Amniotic stem cell (primary cell): Measurements from ENCODE around the gene WWP2.
"Not testable (repeated sequence)": the region's sequence is repeated elsewhere in the genome, so short reads cannot be mapped to it uniquely, and the experiment has no call there.

ENCODE experiments used
- DNase-seq: peaks from one replicate; lab custom pipeline; 2025; lab: John Stamatoyannopoulos, UW

The WWP2 gene

DNA sequence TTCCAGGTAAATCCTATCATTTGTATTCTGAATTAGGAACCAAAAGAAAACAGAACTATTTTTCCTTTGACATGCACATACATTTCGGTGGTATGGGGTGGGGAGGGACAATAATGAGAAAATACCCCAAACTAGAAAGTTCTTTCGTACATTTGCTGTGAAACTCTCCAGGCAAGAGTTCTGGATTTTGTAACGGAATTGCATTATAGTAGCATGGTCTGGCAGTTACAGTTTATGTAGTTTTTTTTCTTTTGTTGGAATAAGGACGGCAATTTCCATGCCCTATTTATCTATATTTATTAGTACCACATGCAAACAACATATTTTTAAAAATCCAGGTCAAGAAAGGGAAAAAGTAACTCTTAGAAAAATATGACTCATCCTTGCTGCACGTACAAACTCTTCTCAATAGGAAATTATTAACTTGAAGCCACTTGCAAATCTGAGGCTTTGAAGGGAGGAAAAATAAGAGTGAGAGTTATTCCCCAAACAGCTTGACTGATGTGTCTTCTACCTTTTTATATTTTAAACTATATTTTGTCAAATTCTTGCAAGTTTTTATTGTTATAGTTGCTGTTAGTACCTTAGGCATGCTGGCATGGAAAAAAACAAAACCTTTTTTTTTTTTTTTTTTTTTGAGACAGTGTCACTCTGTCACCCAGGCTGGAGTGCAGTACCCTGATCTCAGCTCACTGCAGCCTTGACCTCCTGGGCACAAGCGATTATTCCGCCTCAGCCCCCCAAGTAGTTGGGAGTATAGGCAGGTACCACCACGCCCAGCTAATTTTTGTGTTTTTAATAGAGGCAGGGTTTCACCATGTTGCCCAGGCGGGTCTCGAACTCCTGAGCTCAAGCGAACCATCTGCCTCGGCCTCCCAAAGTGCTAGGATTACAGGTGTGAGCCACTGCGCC is 69.3 kb downstream of the WWP2 start:
- no peak for DNase-seq

DNA sequence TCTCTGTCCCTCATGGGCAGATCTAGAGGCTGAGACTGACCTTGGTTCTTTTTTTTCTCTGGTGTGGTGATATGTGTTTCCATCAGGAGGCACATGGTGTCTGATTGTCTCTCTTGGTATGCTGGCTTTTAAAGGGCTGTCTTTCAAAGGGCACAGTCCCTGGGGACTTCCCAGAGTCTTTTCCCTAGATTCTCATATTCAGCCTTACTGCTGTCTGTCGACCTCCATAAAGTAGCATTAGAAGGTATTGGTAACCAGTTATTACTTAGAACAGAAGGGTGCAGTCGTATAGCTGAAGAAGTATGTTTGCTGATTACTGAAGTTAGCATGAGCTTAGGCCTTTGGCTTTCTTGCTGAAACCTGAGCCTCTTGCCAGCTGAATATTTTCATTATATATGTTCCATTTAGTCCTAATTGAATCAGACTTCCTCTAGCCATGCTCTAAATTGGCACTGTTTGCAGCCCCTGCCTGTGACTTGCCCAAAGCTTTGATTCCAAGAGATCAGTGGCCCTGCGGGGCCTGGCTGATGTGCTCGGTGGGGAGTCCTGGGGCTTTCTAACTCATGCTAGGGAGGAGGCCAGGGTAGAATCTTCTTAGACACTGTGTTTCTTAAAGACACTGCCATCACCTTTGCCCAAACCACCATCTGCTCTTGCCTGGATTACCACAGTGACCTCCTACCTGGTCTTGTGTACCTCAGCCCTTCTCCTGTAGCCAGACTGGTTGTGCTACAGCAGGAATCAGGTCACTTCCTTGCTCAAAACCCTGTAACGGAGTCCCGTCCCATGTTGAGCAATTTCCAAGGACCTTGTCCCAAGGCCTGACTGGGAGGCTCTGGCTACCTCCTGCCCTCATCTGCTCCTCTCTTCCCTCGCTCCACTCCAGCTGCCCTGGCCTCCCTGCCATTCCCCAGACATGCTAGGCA is 71.5 kb downstream of the WWP2 start:
- no peak for DNase-seq

DNA sequence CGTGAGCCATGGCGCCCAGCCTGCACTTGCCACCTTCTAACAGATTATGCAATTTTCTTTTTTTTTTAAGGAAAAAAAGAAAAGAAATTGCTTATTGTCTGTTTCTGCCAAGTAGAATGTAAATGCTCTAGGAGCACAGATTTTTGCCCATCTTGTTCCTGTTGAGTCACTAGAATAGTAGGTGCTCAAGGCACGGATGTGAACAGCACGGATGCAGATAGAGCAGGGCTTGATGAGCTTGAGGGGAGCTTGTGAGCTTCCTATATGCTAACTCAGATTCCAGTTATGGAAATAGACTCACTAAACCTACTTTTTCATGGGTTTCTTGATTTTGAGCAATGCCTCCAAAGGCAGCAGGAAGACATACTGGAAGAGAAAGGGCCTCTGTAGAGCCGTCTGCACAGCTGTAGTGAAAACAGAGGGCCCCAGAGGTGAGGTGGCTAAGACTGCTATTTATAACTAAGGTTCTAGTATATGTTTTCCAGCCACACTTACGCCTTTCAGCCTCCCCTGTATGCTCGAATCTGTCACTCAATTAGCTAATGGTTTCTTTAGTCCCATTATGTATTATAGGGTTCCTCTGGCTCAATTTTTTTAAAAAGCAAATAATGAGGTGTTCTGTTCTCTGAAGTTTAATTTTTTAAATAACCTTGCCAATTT is 72.8 kb downstream of the WWP2 start:
- DNase-seq, result no peak

DNA sequence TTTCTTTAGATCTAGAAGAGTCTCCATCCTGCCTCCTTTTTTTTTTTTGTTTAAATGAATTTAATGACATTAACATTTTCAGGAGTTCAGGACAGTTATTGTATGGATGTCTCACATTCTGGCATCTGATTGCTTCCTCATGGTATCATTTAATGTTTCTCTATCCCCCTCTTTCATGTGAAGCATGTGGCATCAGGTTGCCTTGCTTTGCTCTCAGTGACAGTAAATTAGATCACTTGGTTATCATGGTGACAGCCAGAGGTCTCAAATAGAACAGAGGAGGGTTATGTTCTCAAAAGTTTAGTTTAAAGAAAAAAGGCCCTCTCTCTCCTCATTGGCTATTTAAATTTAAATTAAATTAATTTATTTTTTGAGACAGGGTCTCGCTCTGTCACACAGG is 74.1 kb downstream of the WWP2 start:
- DNase-seq, result no peak

DNA sequence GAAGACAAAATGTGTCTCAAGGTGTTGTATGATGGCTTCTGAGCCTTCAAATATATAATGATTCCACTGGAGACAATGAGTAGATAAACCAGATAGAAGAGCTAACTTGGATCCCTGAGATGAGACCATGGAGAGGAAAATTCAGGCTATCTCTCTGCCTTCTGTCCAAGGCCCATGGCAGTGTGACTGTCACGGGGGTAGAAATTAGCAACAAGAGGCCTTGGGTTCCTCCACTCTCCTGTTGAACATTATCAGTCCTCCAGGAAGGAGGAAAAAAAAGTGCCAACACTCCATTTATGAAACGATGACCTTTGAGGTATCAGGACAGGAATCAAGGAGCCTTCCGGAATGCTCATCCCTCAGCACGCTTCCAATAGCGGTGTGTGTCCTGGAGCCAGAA is 75.2 kb downstream of the WWP2 start:
- no peak for DNase-seq

DNA sequence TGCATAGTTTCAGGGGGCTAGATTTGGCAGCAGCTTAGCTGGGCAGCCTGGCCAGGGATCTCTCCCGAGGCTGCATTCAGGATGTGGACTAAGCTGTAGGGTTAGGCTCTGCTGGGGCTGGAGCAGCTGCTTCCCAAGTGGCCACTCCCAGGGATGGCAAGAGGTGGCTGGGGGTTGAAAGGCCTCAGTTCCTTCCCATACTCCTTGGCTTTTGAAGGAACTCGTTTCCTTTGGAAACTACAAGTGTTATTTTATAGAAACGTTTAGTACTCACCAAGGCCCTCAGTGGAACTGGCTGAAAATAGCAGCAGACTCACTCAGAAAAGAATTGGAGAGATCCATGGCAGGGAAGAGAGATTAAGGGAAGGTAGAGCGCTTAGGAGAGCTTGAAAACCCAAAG is 76.4 kb downstream of the WWP2 start:
- DNase-seq, result no peak

DNA sequence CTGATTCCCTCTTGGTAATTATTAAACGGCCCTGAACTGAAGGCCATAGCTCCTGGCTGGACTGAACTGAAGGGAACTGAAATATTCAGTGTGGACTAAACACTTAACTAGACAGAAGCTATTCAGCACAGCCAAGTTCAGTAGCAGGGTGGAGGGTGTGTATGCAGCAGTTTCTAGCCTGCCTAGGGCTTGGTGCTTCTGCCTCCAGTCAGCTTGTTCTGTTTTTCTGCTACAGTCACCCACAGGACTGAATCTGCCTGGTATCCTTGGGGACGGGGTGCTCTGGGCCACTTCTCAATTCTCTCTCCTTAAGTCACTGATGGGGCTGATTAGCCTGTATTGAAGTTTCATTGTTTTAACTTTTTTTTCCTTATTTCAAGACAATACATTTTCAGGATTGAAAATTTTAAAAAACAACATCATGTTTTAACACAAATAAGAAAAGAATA is 77.1 kb downstream of the WWP2 start:
- DNase-seq, result no peak

DNA sequence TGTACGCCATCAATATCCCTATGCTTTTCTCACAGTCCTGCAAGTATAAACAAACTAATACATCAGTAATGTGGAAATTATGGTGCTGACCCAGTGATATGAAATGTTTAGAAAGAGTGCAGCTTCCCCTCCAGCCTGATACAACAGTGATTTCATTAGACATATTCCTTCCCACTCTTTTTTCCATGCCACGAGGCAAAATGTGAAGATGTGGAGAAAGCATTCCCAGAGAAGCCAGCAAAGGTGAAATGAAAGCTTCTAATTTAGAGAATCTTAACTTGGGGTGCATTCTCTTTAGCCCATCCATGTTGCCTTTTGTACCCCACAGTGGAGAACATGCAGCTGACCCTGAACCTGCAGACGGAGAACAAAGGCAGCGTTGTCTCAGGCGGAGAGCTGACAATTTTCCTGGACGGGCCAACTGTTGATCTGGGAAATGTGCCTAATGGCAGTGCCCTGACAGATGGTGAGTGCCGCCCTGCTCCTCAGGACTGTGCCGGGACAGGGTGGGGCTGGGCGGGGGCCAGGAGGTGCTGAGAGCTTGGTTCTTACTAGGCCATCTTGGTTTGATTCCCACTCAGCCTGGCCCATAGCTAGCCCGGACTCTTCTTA is 77.8 kb downstream of the WWP2 start:
- no peak for DNase-seq

DNA sequence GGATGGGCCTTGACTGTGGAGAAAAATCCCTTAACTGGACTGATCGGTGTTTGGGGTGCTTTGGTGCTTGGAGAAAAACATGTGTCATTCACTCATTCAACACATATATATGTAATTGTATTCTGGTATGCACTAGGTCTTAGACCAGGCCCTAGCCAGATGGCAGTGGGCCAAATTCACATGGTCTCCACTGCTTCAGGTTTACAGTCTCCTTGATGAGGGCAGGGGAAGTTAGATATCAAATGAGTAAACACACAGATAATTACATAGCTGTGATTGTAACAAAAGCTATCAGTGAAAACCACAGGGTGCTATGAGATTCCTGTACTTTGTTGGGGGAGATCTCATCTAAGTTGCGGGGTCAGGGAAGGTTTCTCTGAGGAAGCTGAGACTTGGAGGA is 78.8 kb downstream of the WWP2 start:
- no peak for DNase-seq

DNA sequence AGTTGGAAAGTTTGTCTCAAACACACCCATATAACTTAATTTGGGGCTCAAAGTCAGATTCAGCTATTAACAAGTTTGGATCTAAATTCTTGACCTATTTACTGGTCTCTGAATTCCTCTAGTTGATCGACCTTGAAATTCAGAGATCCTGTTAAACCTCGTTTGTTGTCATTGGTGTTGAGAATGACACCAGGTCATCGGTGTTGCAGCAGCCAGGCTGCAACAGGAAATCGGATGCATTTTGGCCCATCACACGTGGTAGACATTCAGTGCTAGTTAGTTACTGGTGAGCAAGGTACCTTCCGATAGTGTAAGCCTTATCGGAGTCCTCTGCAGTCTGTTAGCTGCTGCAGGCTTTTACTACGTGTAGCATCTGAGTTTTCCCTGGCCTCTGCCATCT is 82.3 kb downstream of the WWP2 start:
- no peak for DNase-seq

DNA sequence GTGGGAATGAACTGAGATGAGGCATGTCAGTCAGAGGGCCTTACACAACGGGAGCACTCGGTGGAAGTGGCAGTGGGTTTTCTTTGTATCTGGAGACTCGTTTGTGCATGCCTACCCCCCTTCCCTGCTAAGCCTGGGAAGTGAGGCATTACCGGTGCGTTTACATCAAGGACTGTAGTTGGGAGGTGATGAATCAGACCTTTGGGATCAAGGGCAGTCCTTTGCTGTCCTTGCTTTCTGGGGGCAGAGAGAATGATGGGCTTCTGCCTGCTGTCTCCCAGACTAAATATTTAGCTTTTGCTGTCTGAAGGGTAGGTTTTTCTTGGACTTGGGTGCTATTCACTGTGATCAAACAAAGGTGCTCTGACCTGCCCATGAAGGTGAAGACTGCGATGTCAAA is 83.0 kb downstream of the WWP2 start:
- DNase-seq, result no peak

DNA sequence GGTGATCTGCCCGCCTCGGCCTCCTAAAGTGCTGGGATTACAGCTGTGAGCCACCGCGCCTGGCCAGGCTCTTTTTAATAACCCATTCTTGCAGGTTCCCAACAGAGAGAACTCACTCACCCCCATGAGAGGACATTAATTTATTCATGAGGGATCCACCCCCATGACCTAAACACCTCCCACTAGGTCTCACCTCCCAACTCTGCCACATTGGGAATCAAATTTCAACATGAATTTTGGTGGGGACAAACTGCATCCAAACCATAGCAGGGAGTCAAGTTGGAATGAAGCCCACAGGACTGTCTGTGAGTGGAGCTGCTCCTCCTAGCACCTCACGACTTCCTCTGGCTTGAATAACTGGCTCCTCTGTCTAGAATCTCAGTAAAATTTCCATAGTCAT is 85.5 kb downstream of the WWP2 start:
- no peak for DNase-seq

DNA sequence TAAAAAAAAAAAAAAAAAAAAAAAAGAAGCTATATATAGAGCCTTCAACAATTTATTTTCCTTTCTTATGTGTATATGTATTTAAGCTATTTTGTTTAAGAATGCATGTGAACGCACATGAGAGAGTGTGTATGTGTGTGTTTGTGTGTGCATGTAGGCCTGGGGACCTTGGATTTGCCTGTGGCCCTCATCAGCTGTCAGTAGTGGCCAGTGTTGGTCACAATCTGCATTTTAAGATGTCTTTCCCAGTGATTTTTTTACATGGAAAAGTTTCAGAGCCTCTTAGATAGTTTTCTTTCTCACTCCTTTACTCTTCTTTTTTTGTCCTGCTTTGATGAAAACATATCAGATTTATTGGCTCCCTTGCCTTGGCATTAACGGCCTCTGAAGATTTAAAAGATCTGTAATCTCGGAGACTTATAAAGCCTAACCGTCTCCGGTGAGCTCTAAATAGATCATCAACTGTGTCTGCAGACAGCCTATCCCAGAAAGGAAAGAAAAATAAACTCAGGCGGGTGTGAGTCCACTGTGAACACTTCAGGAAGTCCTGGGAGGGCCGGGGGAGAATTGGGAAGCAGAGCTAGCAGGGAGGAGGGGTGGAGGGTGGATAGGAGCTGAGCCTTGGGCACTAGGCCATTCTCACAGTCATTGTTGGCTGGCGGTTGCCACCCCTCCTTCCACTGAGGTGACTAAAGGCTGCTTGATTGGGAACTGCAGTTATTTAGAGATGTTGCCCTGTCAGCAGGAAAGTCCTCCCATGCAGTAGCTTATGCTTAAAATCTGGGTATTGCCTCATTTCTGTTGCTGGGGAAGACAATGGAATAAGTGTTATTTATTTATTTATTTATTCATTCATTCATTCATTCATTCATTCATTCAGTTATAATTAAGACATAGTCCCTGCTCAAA is 86.8 kb downstream of the WWP2 start:
- DNase-seq, result peak; percentile 78

DNA sequence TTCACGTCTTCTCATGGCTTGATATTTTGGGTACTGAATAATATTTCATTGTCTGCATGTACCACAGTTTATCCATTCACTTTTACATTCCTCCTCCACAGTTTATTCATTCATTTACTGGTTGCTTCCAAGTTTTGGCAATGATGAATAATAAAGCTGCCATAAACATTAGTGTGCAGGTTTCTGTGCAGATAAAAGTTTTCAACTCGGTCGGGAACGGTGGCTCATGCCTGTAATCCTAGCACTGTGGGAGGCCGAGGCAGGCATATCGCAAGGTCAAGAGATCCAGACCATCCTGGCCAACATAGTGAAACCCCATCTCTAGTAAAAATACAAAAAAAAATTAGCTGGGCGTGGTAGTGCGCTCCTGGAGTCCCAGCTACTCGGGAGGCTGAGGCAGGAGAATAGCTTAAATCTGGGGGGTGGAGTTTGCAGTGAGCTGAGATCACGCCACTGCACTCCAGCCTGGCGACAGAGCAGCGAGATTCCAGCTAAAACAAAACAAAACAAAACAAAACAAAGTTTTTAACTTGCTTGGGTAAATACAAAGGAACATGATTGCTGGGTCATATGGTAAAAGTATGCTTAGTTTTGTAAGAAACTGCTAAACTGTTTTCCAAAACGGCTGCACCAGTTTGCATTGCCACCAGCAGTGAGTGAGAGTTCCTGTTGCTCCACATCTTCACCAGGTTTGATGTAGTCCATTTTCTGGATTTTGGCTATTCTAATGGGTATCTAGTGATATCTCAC is 89.5 kb downstream of the WWP2 start:
- DNase-seq, result no peak

DNA sequence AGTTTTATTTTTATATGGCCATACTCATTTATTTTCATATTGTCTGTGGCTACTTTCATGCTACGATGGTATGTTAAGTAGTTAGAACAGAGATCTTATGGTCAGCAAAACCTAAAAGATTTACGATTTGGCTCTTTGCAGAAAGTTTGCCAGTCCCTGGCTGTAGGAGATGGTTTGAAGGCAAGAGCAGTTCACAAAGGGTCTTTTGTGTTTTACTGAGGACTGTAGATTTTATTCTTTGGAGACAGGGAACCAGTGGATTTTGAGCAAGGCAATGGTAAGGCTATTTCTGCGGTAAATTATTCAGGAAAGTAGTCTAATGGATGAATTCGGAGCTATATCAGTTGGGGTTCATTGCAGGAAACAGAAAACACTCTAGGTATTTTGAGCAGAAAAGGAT is 90.7 kb downstream of the WWP2 start:
- DNase-seq, result no peak

DNA sequence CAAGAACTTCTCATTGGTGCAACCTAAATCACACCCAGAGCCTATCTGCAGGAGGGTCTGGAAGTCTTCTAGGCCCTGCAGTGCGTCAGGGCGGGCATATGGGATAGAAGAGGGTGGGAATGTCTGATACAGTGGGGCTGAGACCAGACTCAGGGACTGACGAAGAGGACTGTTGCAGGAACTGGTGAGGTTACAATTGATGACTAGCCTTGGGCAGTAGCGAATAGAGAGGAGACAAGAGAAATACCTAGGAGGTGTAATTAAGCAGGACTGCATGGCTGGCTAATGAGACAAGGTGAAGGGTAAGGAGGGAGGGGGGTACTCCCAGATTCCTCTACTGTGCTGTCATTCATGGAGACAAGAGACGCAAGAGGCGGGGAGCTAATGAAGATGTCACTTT is 91.3 kb downstream of the WWP2 start:
- no peak for DNase-seq

DNA sequence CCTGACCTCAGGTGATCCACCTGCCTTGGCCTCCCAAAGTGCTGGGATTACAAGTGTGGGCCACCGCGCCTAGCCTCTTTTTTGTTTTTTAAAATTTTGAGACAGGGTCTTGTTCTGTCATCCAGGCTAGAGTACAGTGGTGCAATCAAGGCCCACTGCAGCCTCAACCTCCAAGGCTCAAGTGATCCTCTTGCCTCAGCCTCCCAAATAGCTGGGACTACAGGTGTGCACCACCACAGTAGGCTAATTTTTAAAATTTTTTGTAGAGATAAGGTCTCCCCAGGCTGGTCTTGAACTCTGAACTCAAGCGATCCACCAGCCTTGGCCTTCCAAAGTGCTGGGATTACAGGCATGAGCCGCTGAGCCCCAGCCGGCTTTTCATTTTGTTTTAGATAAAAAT is 92.6 kb downstream of the WWP2 start:
- DNase-seq, result not testable (repeated sequence)

DNA sequence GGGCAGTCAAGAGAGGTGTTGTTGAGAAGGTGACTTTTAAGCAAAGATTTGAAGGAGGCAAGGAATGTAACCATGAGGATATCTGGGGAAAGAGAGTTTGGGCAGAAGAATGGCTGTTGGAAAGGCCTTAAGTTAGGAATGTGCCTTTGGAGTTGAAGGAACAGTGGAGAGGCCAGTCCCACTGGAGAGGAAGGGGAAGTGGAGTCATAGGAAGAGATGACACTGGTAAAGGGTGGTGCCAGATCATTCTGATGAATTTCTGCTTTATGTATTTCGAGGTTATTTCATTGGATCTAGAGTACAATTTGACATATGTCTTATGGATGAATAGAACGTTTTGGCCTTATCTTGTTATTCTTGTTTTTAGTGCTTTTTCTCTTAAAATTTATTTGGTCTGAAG is 93.5 kb downstream of the WWP2 start:
- no peak for DNase-seq

DNA sequence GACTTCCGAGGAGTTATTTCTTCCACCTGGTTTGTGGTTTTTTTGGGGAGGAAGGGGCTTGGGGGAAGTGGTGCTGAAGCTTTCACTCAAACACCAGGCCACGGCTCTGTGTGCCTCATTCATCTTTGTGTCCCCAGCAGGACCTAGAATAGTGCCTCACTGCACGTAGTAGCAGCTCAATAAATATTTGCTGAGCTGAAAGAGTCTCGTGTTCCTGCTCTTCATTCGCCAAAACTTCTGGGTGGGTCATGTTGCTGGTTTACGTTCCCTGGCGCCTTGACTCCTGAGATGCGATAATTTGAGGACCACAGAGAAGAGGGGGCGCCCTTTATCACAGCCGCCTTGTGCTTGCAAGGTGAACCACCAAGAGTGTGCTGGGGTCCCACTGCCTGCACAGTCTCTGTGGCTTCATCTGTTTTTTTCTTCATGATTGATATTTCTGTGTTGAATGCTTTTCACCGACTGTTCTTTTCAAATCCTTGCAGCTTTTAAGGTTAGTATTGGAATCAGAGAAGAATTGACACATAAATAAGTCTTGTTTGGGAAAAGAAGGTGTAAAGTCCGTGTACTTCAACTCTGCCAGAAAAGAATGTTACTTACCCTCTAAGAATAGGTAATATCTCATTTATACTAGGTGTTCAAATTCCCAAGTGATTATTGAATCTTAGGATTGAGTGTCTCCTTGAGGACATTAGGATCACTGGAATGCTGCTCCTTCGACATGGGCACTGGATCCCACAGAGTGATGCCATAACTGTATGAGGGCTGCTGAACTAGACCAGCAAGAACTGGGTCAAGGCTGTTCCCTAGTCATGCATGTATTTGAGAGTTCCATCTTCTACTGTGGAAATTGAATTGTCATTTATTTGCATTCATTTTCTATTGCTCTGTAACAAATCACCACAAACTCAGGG is 96.3 kb downstream of the WWP2 start:
- DNase-seq, result no peak
